ENCODE results near the gene B4GAT1.

Gene B4GAT1

DNA sequence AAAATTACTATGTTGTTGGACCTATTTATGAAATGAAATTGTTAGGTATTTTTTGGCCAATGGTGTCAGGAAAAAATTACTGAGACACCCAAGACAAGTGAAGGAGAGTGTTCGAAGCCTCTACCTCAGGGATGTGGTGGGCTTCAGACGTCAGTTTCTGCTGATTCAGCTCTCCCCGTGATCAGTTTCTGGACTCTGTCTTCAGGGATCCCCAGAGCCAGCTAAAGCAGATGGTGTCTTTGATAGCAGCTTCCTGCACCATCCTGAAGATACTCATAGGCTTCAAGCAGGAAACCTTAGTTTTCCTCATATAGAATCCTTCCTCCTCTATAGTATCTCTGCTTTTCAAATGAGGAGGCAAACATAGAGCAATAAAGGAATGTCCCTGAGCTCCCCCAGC lies 38.0 kb downstream of the B4GAT1 start:
- no peak for DNase-seq (ENCODE audit: low read depth, low spot score)

DNA sequence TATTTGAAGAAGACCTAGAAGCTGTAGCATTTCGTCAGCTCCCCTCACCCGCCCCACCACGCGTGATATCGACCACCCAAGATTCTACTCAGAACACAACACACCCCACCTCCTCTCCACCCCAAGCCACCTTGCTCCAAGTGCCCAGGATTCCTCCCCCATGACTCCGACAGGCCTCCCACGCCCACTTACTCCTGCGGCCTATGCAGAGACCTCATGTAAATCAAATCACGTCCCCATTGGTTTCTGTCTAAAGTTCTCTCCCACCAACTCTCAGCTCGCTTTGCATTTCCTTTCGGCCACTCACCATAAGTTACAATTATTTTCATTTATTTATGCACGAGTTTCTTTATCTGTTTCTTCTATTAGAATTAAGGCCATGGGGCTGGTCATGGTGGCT lies 44.8 kb downstream of the B4GAT1 start:
- DNase-seq (ENCODE audit: low read depth, low spot score), result no peak

DNA sequence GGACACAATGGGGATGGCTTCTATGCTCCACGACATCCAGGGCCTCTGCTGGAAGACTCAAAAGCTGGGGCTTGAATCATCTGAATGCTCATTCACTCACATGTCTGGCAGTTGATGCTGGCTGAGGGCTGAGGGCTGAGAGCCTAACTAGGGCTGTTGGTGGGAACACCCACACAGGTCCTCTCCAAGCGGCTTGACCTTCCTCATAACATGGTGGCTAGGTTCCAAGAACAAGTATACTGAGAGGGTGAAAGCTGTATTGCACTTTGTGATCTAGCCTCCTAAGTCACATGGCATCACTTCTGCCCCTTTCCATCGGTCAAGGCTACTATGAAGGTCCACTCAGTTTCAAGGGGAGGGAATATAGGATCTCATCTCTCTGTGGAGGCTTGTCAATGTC lies 48.2 kb downstream of the B4GAT1 start:
- no peak for DNase-seq (ENCODE audit: low read depth, low spot score)

DNA sequence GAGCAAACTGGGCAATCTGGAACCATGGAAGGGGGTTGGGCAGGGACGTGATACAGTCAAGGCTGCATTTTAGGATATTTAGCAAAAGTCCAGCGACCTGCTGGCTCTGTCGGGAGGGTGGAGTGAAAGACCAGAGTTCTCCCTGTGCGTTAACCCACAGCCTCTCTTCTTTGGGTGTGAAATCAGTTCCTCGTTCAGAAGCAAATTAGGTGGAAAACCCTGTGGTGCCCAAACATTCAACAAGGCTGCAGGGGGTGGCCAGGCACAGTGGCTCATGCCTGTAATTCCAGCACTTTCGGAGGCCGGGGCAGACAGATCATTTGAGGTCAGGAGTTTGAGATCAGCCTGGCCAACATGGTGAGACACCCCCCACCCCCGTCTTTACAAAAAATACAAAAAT lies 49.8 kb downstream of the B4GAT1 start:
- no peak for DNase-seq (ENCODE audit: low read depth, low spot score)

All from ELF-1 (cell line).